MM.1S (cell line): ENCODE results near the gene UBL3.

ENCODE experiments used
- DNase-seq: peaks from one replicate; pipeline ENCODE4 v3.0.0-alpha.2; 2015
- H2AFZ ChIP-seq: fragments of 300-600 bp; sonication (generic); 2 replicates; pipeline ENCODE4 v1.6.0; 2016; ENCODE audit warnings: antibody characterized with exemption, low read length
- H3F3A ChIP-seq: fragments of 300-600 bp; sonication (generic); 2 replicates; pipeline ENCODE4 v1.6.1; 2016; ENCODE audit warnings: mild to moderate bottlenecking, antibody characterized with exemption, low read length, moderate library complexity, mixed read lengths; ENCODE audit not compliant: insufficient read depth
- H3K27ac ChIP-seq: fragments of 300-600 bp; sonication (generic); 2 replicates; pipeline ENCODE4 v1.5.1; 2016; ENCODE audit warnings: mild to moderate bottlenecking, low read length
- H3K27me3 ChIP-seq: fragments of 300-600 bp; sonication (generic); replicated peaks from 2 replicates; pipeline ENCODE4 v1.6.0; 2016; ENCODE audit warnings: low read length; ENCODE audit not compliant: insufficient read depth
- H3K36me3 ChIP-seq: fragments of 300-600 bp; sonication (generic); replicated peaks from 2 replicates; pipeline ENCODE4 v1.6.1; 2016; ENCODE audit warnings: mild to moderate bottlenecking, low read length, mixed read lengths; ENCODE audit not compliant: insufficient read depth
- H3K4me1 ChIP-seq: fragments of 300-600 bp; sonication (generic); 2 replicates; pipeline ENCODE4 v1.6.1; 2016; ENCODE audit warnings: low read length, mixed read lengths
- H3K4me2 ChIP-seq: fragments of 300-600 bp; sonication (generic); 2 replicates; pipeline ENCODE4 v1.6.0; 2016; ENCODE audit warnings: low read depth, low read length
- H3K4me3 ChIP-seq: fragments of 300-600 bp; sonication (generic); 2 replicates; pipeline ENCODE4 v1.5.1; 2016; ENCODE audit warnings: low read length, mixed read lengths
- H3K79me2 ChIP-seq: fragments of 300-600 bp; sonication (generic); 2 replicates; pipeline ENCODE4 v1.6.1; 2016; ENCODE audit warnings: mixed run types, low read length, mixed read lengths
- H3K9ac ChIP-seq: fragments of 300-600 bp; sonication (generic); 2 replicates; pipeline ENCODE4 v1.6.1; 2016; ENCODE audit warnings: low read length, mixed read lengths
- H3K9me2 ChIP-seq: fragments of 300-600 bp; sonication (generic); replicated peaks from 2 replicates; pipeline ENCODE4 v1.6.1; 2016; ENCODE audit warnings: mild to moderate bottlenecking, low read length, mixed read lengths; ENCODE audit not compliant: insufficient read depth
- H3K9me3 ChIP-seq: fragments of 300-600 bp; sonication (generic); replicated peaks from 2 replicates; pipeline ENCODE4 v1.6.1; 2016; ENCODE audit warnings: mild to moderate bottlenecking, low read length, mixed read lengths; ENCODE audit not compliant: insufficient read depth
- H4K20me1 ChIP-seq: fragments of 300-600 bp; sonication (generic); 2 replicates; pipeline ENCODE4 v1.6.1; 2016; ENCODE audit warnings: mild to moderate bottlenecking, low read length, moderate library complexity, mixed read lengths; ENCODE audit not compliant: insufficient read depth
- CTCF ChIP-seq: fragments of 300-600 bp; sonication (generic); IDR thresholded peaks from 2 replicates; pipeline ENCODE4 v1.5.1; 2016; ENCODE audit warnings: antibody characterized with exemption, low read length, mixed read lengths
- EZH2 ChIP-seq: fragments of 300-600 bp; sonication (generic); optimal IDR thresholded peaks from 2 replicates; pipeline ENCODE3; 2017; ENCODE audit warnings: low read depth, mild to moderate bottlenecking, antibody characterized with exemption, low read length, mixed read lengths
- EZH2phosphoT487 ChIP-seq: fragments of 300-600 bp; sonication (generic); IDR thresholded peaks from 2 replicates; pipeline ENCODE4 v1.6.1; 2018; ENCODE audit warnings: antibody characterized with exemption, low read length

Gene UBL3

GRCh38 chr13:29750183-29750530 is 100.3 kb downstream of the UBL3 start:
- no peaks in the 10 kb centered on the region for H3K27me3 ChIP-seq
- no peak overlapping the region for H3K4me2 ChIP-seq
- no peak overlapping the region for H3K27ac ChIP-seq
- H3K9ac ChIP-seq = no peak overlapping the region
- no peak overlapping the region for H2AFZ ChIP-seq
- no peak for DNase-seq
- no peaks in the 10 kb centered on the region for H3F3A ChIP-seq
- H3K9me2 ChIP-seq = no peaks in the 10 kb centered on the region
- H3K79me2 ChIP-seq = no peaks in the 10 kb centered on the region
- H4K20me1 ChIP-seq = no peaks in the 10 kb centered on the region
- H3K9me3 ChIP-seq = no peaks in the 10 kb centered on the region
- H3K4me1 ChIP-seq = no peaks in the 10 kb centered on the region
- H3K4me3 ChIP-seq = no peak overlapping the region
- TF ChIP-seq CTCF = no peak
- no peak for TF ChIP-seq EZH2
- TF ChIP-seq EZH2phosphoT487 = no peak
- H3K36me3 ChIP-seq = no peaks in the 10 kb centered on the region

- H2AFZ ChIP-seq = no peak overlapping the region
These were observed 100.8 kb downstream of the UBL3 start for GRCh38 chr13:29749401-29750182.

GRCh38 chr13:29748097-29748496 is 102.3 kb downstream of the UBL3 start:
- no peaks in the 10 kb centered on the region for H4K20me1 ChIP-seq
- no peaks in the 10 kb centered on the region for H3F3A ChIP-seq
- H3K9ac ChIP-seq = no peak overlapping the region
- no peak overlapping the region for H3K4me2 ChIP-seq
- H3K79me2 ChIP-seq = no peaks in the 10 kb centered on the region
- no peaks in the 10 kb centered on the region for H3K9me3 ChIP-seq
- no peak for DNase-seq
- H3K9me2 ChIP-seq = no peaks in the 10 kb centered on the region
- H3K4me1 ChIP-seq = no peaks in the 10 kb centered on the region
- H3K27ac ChIP-seq = no peak overlapping the region
- H2AFZ ChIP-seq = no peak overlapping the region
- H3K4me3 ChIP-seq = no peak overlapping the region
- no peaks in the 10 kb centered on the region for H3K36me3 ChIP-seq
- H3K27me3 ChIP-seq = no peaks in the 10 kb centered on the region
- TF ChIP-seq CTCF = no peak
- no peak for TF ChIP-seq EZH2phosphoT487
- no peak for TF ChIP-seq EZH2

More at GRCh38 chr13:29749401-29750182, 100.8 kb downstream of the UBL3 start:
- H3K4me2 ChIP-seq = no peak overlapping the region
- TF ChIP-seq EZH2 = no peak
- no peak for TF ChIP-seq CTCF
- no peak for TF ChIP-seq EZH2phosphoT487
- H4K20me1 ChIP-seq = no peaks in the 10 kb centered on the region
- DNase-seq = no peak
- no peaks in the 10 kb centered on the region for H3K4me1 ChIP-seq
- no peaks in the 10 kb centered on the region for H3F3A ChIP-seq
- H3K4me3 ChIP-seq = no peak overlapping the region
- no peaks in the 10 kb centered on the region for H3K79me2 ChIP-seq
- no peaks in the 10 kb centered on the region for H3K27me3 ChIP-seq
- H3K9me3 ChIP-seq = no peaks in the 10 kb centered on the region
- no peak overlapping the region for H3K27ac ChIP-seq
- H3K9ac ChIP-seq = no peak overlapping the region
- H3K9me2 ChIP-seq = no peaks in the 10 kb centered on the region
- H3K36me3 ChIP-seq = no peaks in the 10 kb centered on the region
